ENCODE data around the gene IZUMO1. TPM values are rescaled to one million over a fixed set of nuclear protein-coding genes. Genes with fewer than 3 reads are reported as not detected.

The IZUMO1 gene
- polyA plus RNA-seq, 1 donor from 2014 or later: not detected

DNA sequence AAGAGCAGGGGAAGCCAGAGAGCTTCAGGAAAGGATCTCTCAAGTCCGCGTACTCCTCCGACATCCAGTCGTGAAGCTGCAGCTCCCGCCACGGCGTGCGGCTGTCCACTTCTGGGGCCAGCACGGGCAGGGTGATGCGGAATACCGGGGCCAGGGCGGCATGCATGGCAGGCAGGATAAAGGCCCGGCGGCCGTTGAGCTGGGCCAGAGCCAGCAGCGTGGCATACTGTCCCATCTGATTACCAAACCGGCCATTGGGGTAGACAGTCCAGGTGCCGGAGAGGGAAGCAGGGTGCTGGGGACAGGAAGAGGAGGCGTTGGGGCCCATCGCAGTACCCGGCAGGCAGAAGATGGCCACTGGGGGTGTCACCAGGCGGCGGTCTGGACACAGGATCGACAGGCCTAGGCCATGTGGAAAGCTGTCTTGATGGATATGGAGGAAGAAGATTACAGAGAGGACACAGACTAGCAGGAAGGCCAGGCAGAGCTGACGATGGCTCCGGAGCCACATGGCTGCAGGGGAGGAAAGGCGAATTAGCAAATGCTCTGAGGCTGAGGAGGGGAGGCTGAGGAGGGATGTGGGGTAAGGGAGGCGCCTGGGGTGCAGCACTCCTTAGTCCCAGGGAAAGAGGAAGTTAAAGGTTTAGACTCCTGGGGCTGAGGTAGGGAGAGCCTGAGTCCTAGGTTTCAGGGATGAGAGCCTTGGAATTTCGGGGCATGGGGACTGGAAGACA is 4.2 kb upstream of the IZUMO1 start:
- no peaks in the 10 kb centered on the region for H3K9me2 ChIP-seq (ENCODE audit: insufficient read depth, low read length)
- no peaks in the 10 kb centered on the region for H4K20me1 ChIP-seq (ENCODE audit: insufficient read depth)
- H3K27ac ChIP-seq (ENCODE audit: low read length): no peak overlapping the region
- H3K9me3 ChIP-seq (ENCODE audit: low read length): no peaks in the 10 kb centered on the region
- H2AFZ ChIP-seq (ENCODE audit: low read depth, low read length): no peak overlapping the region
- no peaks in the 10 kb centered on the region for H3K79me2 ChIP-seq (replicated peaks; ENCODE audit: insufficient read depth, low read length)
- H3K4me2 ChIP-seq (ENCODE audit: low read length): no peak overlapping the region
- H3K36me3 ChIP-seq (ENCODE audit: insufficient read depth, low read length): no peaks in the 10 kb centered on the region
- H3K27me3 ChIP-seq (ENCODE audit: insufficient read depth, low read depth, low read length): peaks cover 25% of the 10 kb centered on the region
- no peak overlapping the region for H3K9ac ChIP-seq (ENCODE audit: low read length)
- TF ChIP-seq SMC3 (conservative IDR thresholded peaks at IDR 0.05; ENCODE audit: poor library complexity) (no peak), POLR2AphosphoS5 (IDR thresholded peaks at IDR 0.05) (no peak), EP300 (conservative IDR thresholded peaks at IDR 0.05; ENCODE audit: poor library complexity, severe bottlenecking) (no peak), RAD21 (conservative IDR thresholded peaks at IDR 0.05) (no peak), TAF1 (IDR thresholded peaks at IDR 0.05; ENCODE audit: low read depth) (no peak)
- TF ChIP-seq, protein P1, sequence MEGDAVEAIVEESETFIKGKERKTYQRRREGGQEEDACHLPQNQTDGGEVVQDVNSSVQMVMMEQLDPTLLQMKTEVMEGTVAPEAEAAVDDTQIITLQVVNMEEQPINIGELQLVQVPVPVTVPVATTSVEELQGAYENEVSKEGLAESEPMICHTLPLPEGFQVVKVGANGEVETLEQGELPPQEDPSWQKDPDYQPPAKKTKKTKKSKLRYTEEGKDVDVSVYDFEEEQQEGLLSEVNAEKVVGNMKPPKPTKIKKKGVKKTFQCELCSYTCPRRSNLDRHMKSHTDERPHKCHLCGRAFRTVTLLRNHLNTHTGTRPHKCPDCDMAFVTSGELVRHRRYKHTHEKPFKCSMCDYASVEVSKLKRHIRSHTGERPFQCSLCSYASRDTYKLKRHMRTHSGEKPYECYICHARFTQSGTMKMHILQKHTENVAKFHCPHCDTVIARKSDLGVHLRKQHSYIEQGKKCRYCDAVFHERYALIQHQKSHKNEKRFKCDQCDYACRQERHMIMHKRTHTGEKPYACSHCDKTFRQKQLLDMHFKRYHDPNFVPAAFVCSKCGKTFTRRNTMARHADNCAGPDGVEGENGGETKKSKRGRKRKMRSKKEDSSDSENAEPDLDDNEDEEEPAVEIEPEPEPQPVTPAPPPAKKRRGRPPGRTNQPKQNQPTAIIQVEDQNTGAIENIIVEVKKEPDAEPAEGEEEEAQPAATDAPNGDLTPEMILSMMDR (IDR thresholded peaks at IDR 0.05; ENCODE audit: poor library complexity, severe bottlenecking): no peak
- TF ChIP-seq, protein P2, sequence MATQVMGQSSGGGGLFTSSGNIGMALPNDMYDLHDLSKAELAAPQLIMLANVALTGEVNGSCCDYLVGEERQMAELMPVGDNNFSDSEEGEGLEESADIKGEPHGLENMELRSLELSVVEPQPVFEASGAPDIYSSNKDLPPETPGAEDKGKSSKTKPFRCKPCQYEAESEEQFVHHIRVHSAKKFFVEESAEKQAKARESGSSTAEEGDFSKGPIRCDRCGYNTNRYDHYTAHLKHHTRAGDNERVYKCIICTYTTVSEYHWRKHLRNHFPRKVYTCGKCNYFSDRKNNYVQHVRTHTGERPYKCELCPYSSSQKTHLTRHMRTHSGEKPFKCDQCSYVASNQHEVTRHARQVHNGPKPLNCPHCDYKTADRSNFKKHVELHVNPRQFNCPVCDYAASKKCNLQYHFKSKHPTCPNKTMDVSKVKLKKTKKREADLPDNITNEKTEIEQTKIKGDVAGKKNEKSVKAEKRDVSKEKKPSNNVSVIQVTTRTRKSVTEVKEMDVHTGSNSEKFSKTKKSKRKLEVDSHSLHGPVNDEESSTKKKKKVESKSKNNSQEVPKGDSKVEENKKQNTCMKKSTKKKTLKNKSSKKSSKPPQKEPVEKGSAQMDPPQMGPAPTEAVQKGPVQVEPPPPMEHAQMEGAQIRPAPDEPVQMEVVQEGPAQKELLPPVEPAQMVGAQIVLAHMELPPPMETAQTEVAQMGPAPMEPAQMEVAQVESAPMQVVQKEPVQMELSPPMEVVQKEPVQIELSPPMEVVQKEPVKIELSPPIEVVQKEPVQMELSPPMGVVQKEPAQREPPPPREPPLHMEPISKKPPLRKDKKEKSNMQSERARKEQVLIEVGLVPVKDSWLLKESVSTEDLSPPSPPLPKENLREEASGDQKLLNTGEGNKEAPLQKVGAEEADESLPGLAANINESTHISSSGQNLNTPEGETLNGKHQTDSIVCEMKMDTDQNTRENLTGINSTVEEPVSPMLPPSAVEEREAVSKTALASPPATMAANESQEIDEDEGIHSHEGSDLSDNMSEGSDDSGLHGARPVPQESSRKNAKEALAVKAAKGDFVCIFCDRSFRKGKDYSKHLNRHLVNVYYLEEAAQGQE (IDR thresholded peaks at IDR 0.05; ENCODE audit: borderline replicate concordance): no peak
- H3F3A ChIP-seq (ENCODE audit: insufficient read depth, low read length, poor library complexity, severe bottlenecking): no peaks in the 10 kb centered on the region
- no peak overlapping the region for H3K4me3 ChIP-seq (ENCODE audit: low read length)

DNA sequence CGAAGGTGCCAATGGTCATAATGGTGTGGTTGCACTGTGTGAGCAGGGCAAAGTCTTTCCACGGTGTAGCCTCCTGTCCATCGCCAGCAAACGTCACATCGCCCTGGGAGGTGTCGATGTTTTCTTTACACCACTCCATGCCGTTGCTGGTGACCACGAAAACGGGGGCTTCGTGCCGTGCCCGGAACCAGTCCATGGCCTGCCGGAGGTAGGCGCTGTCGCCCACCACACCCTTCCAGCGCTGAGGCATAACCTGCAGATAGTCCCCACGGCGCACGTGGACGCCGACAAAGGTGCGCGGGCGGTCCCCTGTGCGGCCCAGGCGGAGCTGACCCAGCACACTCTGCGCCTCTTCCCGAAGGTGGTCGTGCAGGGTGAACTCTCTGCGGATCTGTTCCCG is 3.6 kb upstream of the IZUMO1 start:
- H3K27ac ChIP-seq (ENCODE audit: low read length): no peak overlapping the region
- H3K79me2 ChIP-seq (replicated peaks; ENCODE audit: insufficient read depth, low read length): no peaks in the 10 kb centered on the region
- H3K36me3 ChIP-seq (ENCODE audit: insufficient read depth, low read length): no peaks in the 10 kb centered on the region
- no peak overlapping the region for H3K4me2 ChIP-seq (ENCODE audit: low read length)
- H3K9me3 ChIP-seq (ENCODE audit: low read length): no peaks in the 10 kb centered on the region
- H2AFZ ChIP-seq (ENCODE audit: low read depth, low read length): no peak overlapping the region
- H3K27me3 ChIP-seq (ENCODE audit: insufficient read depth, low read depth, low read length): peaks cover 25% of the 10 kb centered on the region
- no peak overlapping the region for H3K9ac ChIP-seq (ENCODE audit: low read length)
- no peak overlapping the region for H3K4me3 ChIP-seq (ENCODE audit: low read length)
- no peaks in the 10 kb centered on the region for H4K20me1 ChIP-seq (ENCODE audit: insufficient read depth)
- no peaks in the 10 kb centered on the region for H3F3A ChIP-seq (ENCODE audit: insufficient read depth, low read length, poor library complexity, severe bottlenecking)
- TF ChIP-seq EP300 (conservative IDR thresholded peaks at IDR 0.05; ENCODE audit: poor library complexity, severe bottlenecking) (no peak), SMC3 (conservative IDR thresholded peaks at IDR 0.05; ENCODE audit: poor library complexity) (no peak), TAF1 (IDR thresholded peaks at IDR 0.05; ENCODE audit: low read depth) (no peak), EZH2 (IDR thresholded peaks at IDR 0.05; ENCODE audit: borderline replicate concordance, insufficient read depth, low read length, poor library complexity, severe bottlenecking) (no peak), POLR2AphosphoS5 (IDR thresholded peaks at IDR 0.05) (no peak), RAD21 (conservative IDR thresholded peaks at IDR 0.05) (no peak), MXI1 (conservative IDR thresholded peaks at IDR 0.05; ENCODE audit: poor library complexity, severe bottlenecking) (no peak)
- TF ChIP-seq, protein P1 (IDR thresholded peaks at IDR 0.05; ENCODE audit: poor library complexity, severe bottlenecking): no peak
- TF ChIP-seq, protein P2 (IDR thresholded peaks at IDR 0.05; ENCODE audit: borderline replicate concordance): no peak
- no peaks in the 10 kb centered on the region for H3K9me2 ChIP-seq (ENCODE audit: insufficient read depth, low read length)
